ENCODE measurements around the gene PCNP. TPM values are rescaled to one million over a fixed set of nuclear protein-coding genes. Genes with fewer than 3 reads are reported as not detected.
"Not testable (repeated sequence)": the region's sequence is repeated elsewhere in the genome, so short reads cannot be mapped to it uniquely, and the experiment has no call there.

The PCNP gene
- total and polyA plus RNA-seq, 2 donors (not counting 1 experiment from before 2014, with no cell fraction given) = 39.1 to 156 TPM

DNA sequence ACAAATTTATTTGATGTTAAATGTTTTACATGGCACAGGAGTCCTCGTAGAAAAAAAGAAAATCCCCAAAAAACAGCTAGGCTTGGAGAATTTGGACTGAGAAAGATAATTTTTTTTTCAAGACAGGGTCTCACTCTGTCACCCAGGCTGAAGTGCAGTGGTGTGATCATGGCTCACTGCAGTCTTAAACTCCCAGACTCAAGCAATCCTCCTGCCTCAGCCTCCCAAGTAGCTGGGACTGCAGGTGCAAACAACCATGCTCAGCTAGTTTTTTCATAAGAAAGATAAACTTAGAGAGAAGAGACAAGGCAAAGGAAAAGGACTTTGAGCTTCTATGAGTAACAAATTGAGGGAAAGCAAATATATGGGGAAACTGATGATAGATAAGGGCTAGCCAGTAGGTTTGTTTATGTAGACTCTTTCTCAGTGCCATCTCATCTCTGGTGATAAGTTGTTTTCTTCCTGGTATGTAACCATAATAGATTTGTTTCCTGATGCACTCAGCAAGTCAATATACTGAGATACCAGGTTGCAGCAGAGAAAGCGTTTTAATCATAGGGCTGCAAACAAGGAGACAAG lies 25.4 kb upstream of the PCNP start:
- ChIA-PET CTCF (no interaction called here), POLR2A (no interaction called here)
- Histone ChIP-seq H3K4me1 (ENCODE audit: control insufficient read depth in 2 of 2, insufficient read depth in 2 of 2, low read length in 2 of 2) (no peaks in the 10 kb centered on the region), H3K27ac (ENCODE audit: low read length in 2 of 2) (no peak overlapping the region), H3K4me3 (ENCODE audit: control extremely low read depth in 1 of 5, extremely low read depth in 1 of 5, insufficient read depth in 1 of 5, low read depth in 2 of 5, low read length in 4 of 5) (no peak overlapping the region), H3K9ac (ENCODE audit: low read length) (no peak overlapping the region), H3K4me2 (replicated peaks; ENCODE audit: low read depth, low read length, poor library complexity, severe bottlenecking) (no peak overlapping the region), H2AFZ (ENCODE audit: insufficient read depth, low read depth, low read length, poor library complexity, severe bottlenecking) (no peak overlapping the region), H3K9me3 (ENCODE audit: control extremely low read depth in 1 of 3, control insufficient read depth in 2 of 3, insufficient read depth in 1 of 3, low read length in 2 of 3) (peaks cover 0 to 6% (median 0%) of the 10 kb centered on the region in 3 donors), H3K79me2 (ENCODE audit: control insufficient read depth, insufficient read depth, low read length) (no peaks in the 10 kb centered on the region), H4K20me1 (ENCODE audit: control insufficient read depth, insufficient read depth, low read length, poor library complexity, severe bottlenecking) (no peaks in the 10 kb centered on the region), H3K27me3 (replicated peaks in 1 of 4; ENCODE audit: control extremely low read depth in 1 of 4, control insufficient read depth in 3 of 4, insufficient read depth in 4 of 4, low read length in 3 of 4) (no peaks in the 10 kb centered on the region), H3K36me3 (replicated peaks in 1 of 2; ENCODE audit: control extremely low read depth in 1 of 2, control insufficient read depth in 1 of 2, extremely low read depth in 1 of 2, insufficient read depth in 2 of 2, low read length in 1 of 2) (no peaks in the 10 kb centered on the region)
- ATAC-seq (ENCODE audit: low read depth) (no peak), DNase-seq (no peak)
- intact Hi-C loops (cut with micrococcal nuclease) = no loop called here
- no peaks in the 10 kb centered on the region for H3K4me1 Mint-ChIP-seq
- no peaks in the 10 kb centered on the region for H3K9me3 Mint-ChIP-seq (ENCODE audit: insufficient read depth)
- no peak overlapping the region for H3K4me3 Mint-ChIP-seq
- TF ChIP-seq, protein P1, sequence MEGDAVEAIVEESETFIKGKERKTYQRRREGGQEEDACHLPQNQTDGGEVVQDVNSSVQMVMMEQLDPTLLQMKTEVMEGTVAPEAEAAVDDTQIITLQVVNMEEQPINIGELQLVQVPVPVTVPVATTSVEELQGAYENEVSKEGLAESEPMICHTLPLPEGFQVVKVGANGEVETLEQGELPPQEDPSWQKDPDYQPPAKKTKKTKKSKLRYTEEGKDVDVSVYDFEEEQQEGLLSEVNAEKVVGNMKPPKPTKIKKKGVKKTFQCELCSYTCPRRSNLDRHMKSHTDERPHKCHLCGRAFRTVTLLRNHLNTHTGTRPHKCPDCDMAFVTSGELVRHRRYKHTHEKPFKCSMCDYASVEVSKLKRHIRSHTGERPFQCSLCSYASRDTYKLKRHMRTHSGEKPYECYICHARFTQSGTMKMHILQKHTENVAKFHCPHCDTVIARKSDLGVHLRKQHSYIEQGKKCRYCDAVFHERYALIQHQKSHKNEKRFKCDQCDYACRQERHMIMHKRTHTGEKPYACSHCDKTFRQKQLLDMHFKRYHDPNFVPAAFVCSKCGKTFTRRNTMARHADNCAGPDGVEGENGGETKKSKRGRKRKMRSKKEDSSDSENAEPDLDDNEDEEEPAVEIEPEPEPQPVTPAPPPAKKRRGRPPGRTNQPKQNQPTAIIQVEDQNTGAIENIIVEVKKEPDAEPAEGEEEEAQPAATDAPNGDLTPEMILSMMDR (IDR thresholded peaks at IDR 0.05) = no peak
- no peak for TF ChIP-seq EZH2 (IDR thresholded peaks at IDR 0.05; ENCODE audit: borderline replicate concordance, insufficient read depth, low read depth, low read length, poor library complexity, severe bottlenecking)
- H3K27ac Mint-ChIP-seq = no peak overlapping the region
- no CpG with 5 or more reads among the region's 2 CpGs for WGBS (ENCODE audit: insufficient coverage)
- H3K27me3 Mint-ChIP-seq = peaks cover 18% of the 10 kb centered on the region

DNA sequence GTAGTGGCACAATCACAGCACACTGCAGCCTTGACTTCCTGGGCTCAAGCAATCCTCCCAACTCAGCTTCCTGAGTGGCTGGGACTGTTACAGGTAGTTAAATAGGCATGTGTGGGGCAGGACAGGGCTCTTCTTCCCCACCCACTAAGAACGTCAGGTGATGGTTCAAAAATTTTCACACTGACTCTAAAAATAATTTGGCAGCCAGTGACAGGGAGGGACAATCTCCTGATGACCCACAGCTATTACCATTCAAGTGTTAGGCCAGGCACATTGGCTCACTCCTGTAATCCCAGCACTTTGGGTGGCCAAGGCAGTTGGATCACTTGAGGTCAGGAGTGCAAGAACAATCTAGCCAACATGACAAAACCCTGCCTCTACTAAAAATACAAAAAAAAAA lies 24.5 kb upstream of the PCNP start:
- Histone ChIP-seq H3K4me3 (ENCODE audit: control extremely low read depth in 1 of 5, extremely low read depth in 1 of 5, insufficient read depth in 1 of 5, low read depth in 2 of 5, low read length in 4 of 5) (no peak overlapping the region), H3K4me1 (ENCODE audit: control insufficient read depth in 2 of 2, insufficient read depth in 2 of 2, low read length in 2 of 2) (no peaks in the 10 kb centered on the region), H3K9ac (ENCODE audit: low read length) (no peak overlapping the region), H3K27ac (ENCODE audit: low read length in 2 of 2) (no peak overlapping the region), H3K27me3 (replicated peaks in 1 of 4; ENCODE audit: control extremely low read depth in 1 of 4, control insufficient read depth in 3 of 4, insufficient read depth in 4 of 4, low read length in 3 of 4) (peaks cover 0 to 4% (median 0%) of the 10 kb centered on the region in 4 experiments), H3K79me2 (ENCODE audit: control insufficient read depth, insufficient read depth, low read length) (no peaks in the 10 kb centered on the region), H3K9me3 (ENCODE audit: control extremely low read depth in 1 of 3, control insufficient read depth in 2 of 3, insufficient read depth in 1 of 3, low read length in 2 of 3) (peaks cover 0 to 6% (median 0%) of the 10 kb centered on the region in 3 donors), H3K4me2 (replicated peaks; ENCODE audit: low read depth, low read length, poor library complexity, severe bottlenecking) (no peak overlapping the region), H3K36me3 (replicated peaks in 1 of 2; ENCODE audit: control extremely low read depth in 1 of 2, control insufficient read depth in 1 of 2, extremely low read depth in 1 of 2, insufficient read depth in 2 of 2, low read length in 1 of 2) (no peaks in the 10 kb centered on the region), H2AFZ (ENCODE audit: insufficient read depth, low read depth, low read length, poor library complexity, severe bottlenecking) (no peak overlapping the region), H4K20me1 (ENCODE audit: control insufficient read depth, insufficient read depth, low read length, poor library complexity, severe bottlenecking) (no peaks in the 10 kb centered on the region)
- TF ChIP-seq, protein P1 (IDR thresholded peaks at IDR 0.05) = no peak
- TF ChIP-seq EZH2 (IDR thresholded peaks at IDR 0.05; ENCODE audit: borderline replicate concordance, insufficient read depth, low read depth, low read length, poor library complexity, severe bottlenecking) = no peak
- WGBS (ENCODE audit: insufficient coverage) = no CpG with 5 or more reads among the region's 1 CpG
- Mint-ChIP-seq H3K4me1 (no peaks in the 10 kb centered on the region), H3K27ac (no peak overlapping the region), H3K9me3 (ENCODE audit: insufficient read depth) (no peaks in the 10 kb centered on the region), H3K4me3 (no peak overlapping the region), H3K27me3 (peaks cover 14% of the 10 kb centered on the region)
- ChIA-PET POLR2A (interaction anchor here (0.7 kb wide), 1 partner anchor 35 kb away, joined by 4 read pairs; no protein-coding TSS in a partner anchor), CTCF (no interaction called here)
- DNase-seq = no peak
- intact Hi-C loops (cut with micrococcal nuclease) = no loop called here
- no peak for ATAC-seq (ENCODE audit: low read depth)

DNA sequence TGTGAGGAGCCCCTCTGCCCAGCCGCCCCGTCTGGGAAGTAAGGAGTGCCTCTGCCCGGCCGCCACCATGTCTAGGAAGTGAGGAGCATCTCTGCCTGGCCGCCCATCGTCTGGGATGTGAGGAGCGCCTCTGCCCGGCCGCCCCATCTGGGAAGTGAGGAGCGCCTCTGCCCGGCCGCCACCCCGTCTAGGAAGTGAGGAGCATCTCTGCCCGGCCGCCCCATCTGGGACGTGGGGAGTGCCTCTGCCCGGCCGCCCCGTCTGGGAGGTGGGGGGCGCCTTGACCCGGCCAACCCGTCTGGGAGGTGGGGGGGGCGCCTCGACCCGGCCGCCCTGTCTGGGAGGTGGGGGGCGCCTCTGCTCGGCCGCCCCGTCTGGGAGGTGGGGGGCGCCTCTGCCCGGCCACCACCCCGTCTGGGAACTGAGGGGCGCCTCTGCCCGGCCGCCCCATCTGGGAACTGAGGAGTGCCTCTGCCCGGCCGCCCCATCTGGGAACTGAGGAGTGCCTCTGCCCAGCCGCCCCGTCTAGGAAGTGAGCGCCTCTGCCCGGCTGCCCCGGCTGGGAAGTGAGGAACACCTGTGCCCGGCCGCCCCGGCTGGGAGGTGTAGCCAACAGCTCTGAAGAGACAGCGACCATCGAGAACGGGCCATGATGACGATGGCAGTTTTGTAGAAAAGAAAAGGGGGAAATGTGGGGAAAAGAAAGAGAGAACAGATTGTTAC lies 22.5 kb upstream of the PCNP start:
- POLR2A ChIA-PET; H3K9me3 Mint-ChIP-seq (ENCODE audit: insufficient read depth); CTCF ChIA-PET; H3K27ac Mint-ChIP-seq; H3K36me3 ChIP-seq (replicated peaks in 1 of 2; ENCODE audit: control extremely low read depth in 1 of 2, control insufficient read depth in 1 of 2, extremely low read depth in 1 of 2, insufficient read depth in 2 of 2, low read length in 1 of 2); H3K4me2 ChIP-seq (replicated peaks; ENCODE audit: low read depth, low read length, poor library complexity, severe bottlenecking); H3K9ac ChIP-seq (ENCODE audit: low read length); H3K79me2 ChIP-seq (ENCODE audit: control insufficient read depth, insufficient read depth, low read length); H3K27ac ChIP-seq (ENCODE audit: low read length in 2 of 2); intact Hi-C loops (cut with micrococcal nuclease); DNase-seq; H2AFZ ChIP-seq (ENCODE audit: insufficient read depth, low read depth, low read length, poor library complexity, severe bottlenecking); ATAC-seq (ENCODE audit: low read depth); H4K20me1 ChIP-seq (ENCODE audit: control insufficient read depth, insufficient read depth, low read length, poor library complexity, severe bottlenecking); H3K4me1 ChIP-seq (ENCODE audit: control insufficient read depth in 2 of 2, insufficient read depth in 2 of 2, low read length in 2 of 2); H3K4me1 Mint-ChIP-seq; H3K4me3 ChIP-seq (ENCODE audit: control extremely low read depth in 1 of 5, extremely low read depth in 1 of 5, insufficient read depth in 1 of 5, low read depth in 2 of 5, low read length in 4 of 5); H3K27me3 ChIP-seq (replicated peaks in 1 of 4; ENCODE audit: control extremely low read depth in 1 of 4, control insufficient read depth in 3 of 4, insufficient read depth in 4 of 4, low read length in 3 of 4); H3K4me3 Mint-ChIP-seq; H3K9me3 ChIP-seq (ENCODE audit: control extremely low read depth in 1 of 3, control insufficient read depth in 2 of 3, insufficient read depth in 1 of 3, low read length in 2 of 3): not testable (repeated sequence)
- peaks cover 26% of the 10 kb centered on the region for H3K27me3 Mint-ChIP-seq
- 96% methylated on average over 49 of the region's 50 CpGs for WGBS (ENCODE audit: insufficient coverage)
